Keratinocyte (primary cell): ENCODE data around the gene FCRLB. TPM values are rescaled to one million over a fixed set of nuclear protein-coding genes. Genes with fewer than 3 reads are reported as not detected.
"Not testable (repeated sequence)": the region's sequence is repeated elsewhere in the genome, so short reads cannot be mapped to it uniquely, and the experiment has no call there.

Experiments
- DNase-seq: peaks from one replicate; pipeline ENCODE4 v3.0.0-alpha.2; 2011; ENCODE audit warnings: low read depth, missing footprints, low spot score
- FAIRE-seq: peaks from 2 replicates; lab custom pipeline; 2011; peaks lifted over from hg19 to GRCh38; lab: Jason Lieb, UNC
- H2AFZ ChIP-seq: 2 replicates; pipeline ENCODE4 v1.6.0; 2012; ENCODE audit warnings: low read length, control low read depth, inconsistent platforms; ENCODE audit not compliant: control insufficient read depth
- H3K27ac ChIP-seq: 2 replicates; pipeline ENCODE4 v1.5.1; 2011; ENCODE audit warnings: low read length; ENCODE audit not compliant: control insufficient read depth, insufficient read depth
- H3K27me3 ChIP-seq: 3 replicates; pipeline ENCODE4 v1.6.0; 2011; ENCODE audit warnings: low read length; ENCODE audit not compliant: control insufficient read depth, insufficient read depth; ENCODE audit errors: extremely low read depth
- H3K36me3 ChIP-seq, 2 experiments: 2 replicates in 1 of 2; 3 replicates in 1 of 2; pipeline ENCODE4 v1.5.1; 2011; ENCODE audit warnings: low read length in 2 of 2, mild to moderate bottlenecking in 1 of 2; ENCODE audit not compliant: control insufficient read depth in 2 of 2, insufficient read depth in 2 of 2; ENCODE audit errors: extremely low read depth in 1 of 2
- H3K4me1 ChIP-seq: 3 replicates; pipeline ENCODE4 v1.5.1; 2011; ENCODE audit warnings: low read length; ENCODE audit not compliant: control insufficient read depth, insufficient read depth; ENCODE audit errors: extremely low read depth
- H3K4me2 ChIP-seq: 3 replicates; pipeline ENCODE4 v1.6.0; 2011; ENCODE audit warnings: low read depth, low read length; ENCODE audit not compliant: control insufficient read depth, insufficient read depth; ENCODE audit errors: extremely low read depth
- H3K4me3 ChIP-seq, 3 experiments: fragments of 200-600 bp in 1 of 3; sonication (generic) in 1 of 3; 2 replicates in 2 of 3; 3 replicates in 1 of 3; pipeline ENCODE4 v1.5.1; 2011 to 2016; ENCODE audit warnings: low read length in 3 of 3, mild to moderate bottlenecking in 3 of 3, control low read depth in 2 of 3, inconsistent platforms in 1 of 3, low read depth in 1 of 3, mixed read lengths in 1 of 3, mixed run types in 1 of 3, moderate library complexity in 1 of 3; ENCODE audit not compliant: control insufficient read depth in 2 of 3, insufficient read depth in 2 of 3; ENCODE audit errors: extremely low read depth in 1 of 3
- H3K79me2 ChIP-seq: 2 replicates; pipeline ENCODE4 v1.6.0; 2012; ENCODE audit warnings: low read length; ENCODE audit not compliant: control insufficient read depth, insufficient read depth
- H3K9ac ChIP-seq: 3 replicates; pipeline ENCODE4 v1.6.0; 2011; ENCODE audit warnings: low read length; ENCODE audit not compliant: control insufficient read depth, insufficient read depth; ENCODE audit errors: extremely low read depth
- H3K9me1 ChIP-seq: 3 replicates; pipeline ENCODE4 v1.6.0; 2011; ENCODE audit warnings: low read length; ENCODE audit not compliant: control insufficient read depth, insufficient read depth; ENCODE audit errors: extremely low read depth
- H3K9me3 ChIP-seq: 2 replicates; pipeline ENCODE4 v1.5.1; 2012; ENCODE audit warnings: low read depth, low read length; ENCODE audit not compliant: control insufficient read depth
- H4K20me1 ChIP-seq: 3 replicates; pipeline ENCODE4 v1.6.0; 2011; ENCODE audit warnings: low read length; ENCODE audit not compliant: control insufficient read depth, insufficient read depth; ENCODE audit errors: extremely low read depth
- CTCF ChIP-seq, 3 experiments: IDR thresholded peaks in 1 of 3; conservative IDR thresholded peaks in 1 of 3; optimal IDR thresholded peaks in 1 of 3; 2 replicates in 2 of 3; 3 replicates in 1 of 3; pipeline versions ENCODE3 to v1.5.1; 2011; ENCODE audit warnings: low read length in 3 of 3, mild to moderate bottlenecking in 3 of 3, moderate library complexity in 2 of 3, control low read depth in 1 of 3, inconsistent platforms in 1 of 3; ENCODE audit not compliant: insufficient read depth in 2 of 3; ENCODE audit errors: extremely low read depth in 1 of 3
- EZH2 ChIP-seq: IDR thresholded peaks from one replicate; pipeline ENCODE4 v1.6.1; 2012; ENCODE audit warnings: inconsistent platforms, mild to moderate bottlenecking, low read length, moderate library complexity
- dilution Hi-C: fragments of 300-500 bp; cut with MboI; formaldehyde crosslinking; loops from one replicate; pipeline ENCODE4 v1.7.0; 2020; ENCODE audit warnings: low sequenced_read_pairs; ENCODE audit not compliant: extremely low pct_ligation_motif_present
- polyA minus RNA-seq, 3 experiments: library from RNA; depleted of rRNA, polyadenylated mRNA; stranded (reverse); fragments of >200 nt; gene quantifications; 1 replicate in 1 of 3; 2 replicates in 1 of 3; 3 replicates in 1 of 3; pipeline ENCODE4 v1.2.3, GENCODE V29; 2011
- polyA plus RNA-seq, 5 experiments: library from polyadenylated mRNA; depleted of rRNA in 3 of 5; stranded (reverse) in 3 of 5; stranded (forward) in 1 of 5; unstranded in 1 of 5; fragments of >200 nt; gene quantifications; 1 replicate in 1 of 5; 2 replicates in 3 of 5; 3 replicates in 1 of 5; pipeline versions ENCODE4 v1.2.1 to v1.2.3, GENCODE V29; 2011 to 2012; ENCODE audit warnings: missing spikeins in 2 of 5, low read depth in 1 of 5, low replicate concordance in 1 of 5

The FCRLB gene
- polyA plus RNA-seq (0.41 to 0.54 TPM (median 0.52 TPM) in 3 replicates), polyA minus RNA-seq (0.26 TPM in 1 of 3 replicates, not detected in the others)
- 0.14 TPM for polyA plus RNA-seq (2011; ENCODE audit: low read depth)
- polyA plus RNA-seq (2011; cell fraction: cytosol; rRNA removed): 0.35 and 0.64 TPM in 2 replicates
- polyA plus RNA-seq (2011; cell fraction: nucleus; rRNA removed): 0.25 TPM in 2 replicates
- polyA plus RNA-seq (2012; ENCODE audit: low replicate concordance): 0.71 and 0.79 TPM in 2 replicates
- polyA minus RNA-seq (2011; cell fraction: cytosol; rRNA and poly(A)+ RNA removed): not detected
- polyA minus RNA-seq (2011; cell fraction: nucleus; rRNA and poly(A)+ RNA removed): 0.31 and 0.32 TPM in 2 replicates

- dilution Hi-C loops: no loop called here
- Histone ChIP-seq H3K27ac (no peak within 1 kb of the TSS), H3K9me3 (no peaks in the 10 kb centered on the region), H4K20me1 (no peaks in the 10 kb centered on the region), H3K9me1 (no peaks in the 10 kb centered on the region), H3K4me2 (no peak within 1 kb of the TSS), H3K9ac (no peak within 1 kb of the TSS), H3K4me3 (no peak within 1 kb of the TSS), H3K36me3 (no peaks in the 10 kb centered on the region), H3K27me3 (no peaks in the 10 kb centered on the region), H2AFZ (no peak within 1 kb of the TSS), H3K79me2 (no peaks in the 10 kb centered on the region), H3K4me1 (peaks cover 20% of the 10 kb centered on the region)
- FAIRE-seq (no peak), DNase-seq (no peak)
- TF ChIP-seq EZH2 (no peak), CTCF (optimal IDR thresholded peaks at IDR 0.05 in 1 of 3, IDR thresholded peaks at IDR 0.05 in 1 of 3, conservative IDR thresholded peaks at IDR 0.05 in 1 of 3; ENCODE audit: extremely low read depth in 1 of 3, insufficient read depth in 2 of 3, low read length in 3 of 3) (no peak)
These were observed at the start of gene FCRLB for GRCh38 chr1:161720956-161721737. Gene FCRLB (plus strand): TSS chr1:161721544. CDS start chr1:161722673, 1,129 bp downstream.

- H3K4me2 ChIP-seq, H4K20me1 ChIP-seq, H3K4me3 ChIP-seq, FAIRE-seq, H3K79me2 ChIP-seq, H3K36me3 ChIP-seq, H3K9me1 ChIP-seq, H3K9ac ChIP-seq, H3K27ac ChIP-seq, H3K4me1 ChIP-seq, DNase-seq, H2AFZ ChIP-seq, H3K9me3 ChIP-seq, H3K27me3 ChIP-seq, dilution Hi-C loops: not testable (repeated sequence)
These were observed 47.9 kb upstream of the FCRLB start for GRCh38 chr1:161673437-161673836.

- H3K4me3 ChIP-seq, H3K36me3 ChIP-seq, H3K27ac ChIP-seq, H3K27me3 ChIP-seq, H3K79me2 ChIP-seq, dilution Hi-C loops, FAIRE-seq, H3K9me1 ChIP-seq, H2AFZ ChIP-seq, H3K9me3 ChIP-seq, H4K20me1 ChIP-seq, H3K4me1 ChIP-seq, H3K9ac ChIP-seq, DNase-seq, H3K4me2 ChIP-seq: not testable (repeated sequence)
These were observed 46.9 kb upstream of the FCRLB start for GRCh38 chr1:161674447-161674846.

GRCh38 chr1:161674908-161675307 is 46.4 kb upstream of the FCRLB start:
- dilution Hi-C loops, FAIRE-seq: not testable (repeated sequence)

More at GRCh38 chr1:161674908-161675307, 46.4 kb upstream of the FCRLB start:
- not testable (repeated sequence) for H3K9me1 ChIP-seq, H3K9me3 ChIP-seq, H3K36me3 ChIP-seq, H3K4me3 ChIP-seq, H3K27ac ChIP-seq, H3K27me3 ChIP-seq, DNase-seq, H3K9ac ChIP-seq, H3K4me1 ChIP-seq, H4K20me1 ChIP-seq, H3K4me2 ChIP-seq, H2AFZ ChIP-seq, H3K79me2 ChIP-seq
